SHP77 (cell line): ENCODE results near the gene MAD1L1.

Experiments
- DNase-seq, 2 experiments: peaks; one replicate each; lab custom pipeline; 2025; lab: John Stamatoyannopoulos, UW

MAD1L1 gene

GRCh38 chr7:1794888-1795542 lies 437.7 kb downstream of the MAD1L1 start:
- DNase-seq: peak; percentile 57 to 58

- no peak for DNase-seq
Measured at GRCh38 chr7:1787681-1788235, 445.0 kb downstream of the MAD1L1 start.

GRCh38 chr7:1787241-1787640 lies 445.5 kb downstream of the MAD1L1 start:
- DNase-seq: no peak

- no peak for DNase-seq
Measured at GRCh38 chr7:1785839-1786238, 446.9 kb downstream of the MAD1L1 start.

GRCh38 chr7:1781369-1781768 lies 451.4 kb downstream of the MAD1L1 start:
- DNase-seq: no peak

GRCh38 chr7:1779445-1779844 lies 453.3 kb downstream of the MAD1L1 start:
- DNase-seq: no peak

GRCh38 chr7:1777122-1777521 lies 455.6 kb downstream of the MAD1L1 start:
- DNase-seq: no peak

GRCh38 chr7:1775389-1775788 lies 457.4 kb downstream of the MAD1L1 start:
- DNase-seq: no peak

- no peak for DNase-seq
Measured at GRCh38 chr7:1770331-1770730, 462.4 kb downstream of the MAD1L1 start.

- no peak for DNase-seq
Measured at GRCh38 chr7:1769286-1770200, 463.2 kb downstream of the MAD1L1 start.

- DNase-seq: peak in 1 of 2 experiments; percentile 29
Measured at GRCh38 chr7:1768832-1769231, 463.9 kb downstream of the MAD1L1 start.

GRCh38 chr7:1767524-1767923 lies 465.2 kb downstream of the MAD1L1 start:
- peak; percentile 65 to 72 for DNase-seq
